A549 (cell line): ENCODE data around the gene L3MBTL4.

Experiments used
- CBX8 ChIP-seq: fragments of 200-600 bp; sonication (generic); IDR thresholded peaks from 2 replicates; pipeline ENCODE4 v1.6.1; 2016
- EP300 ChIP-seq, 2 experiments: fragments of >200 bp; sonication (Bioruptor Twin); formaldehyde crosslinking; IDR thresholded peaks; 2 replicates in 1 of 2; 3 replicates in 1 of 2; pipeline ENCODE4 v1.6.1; 2016 to 2017
- ESRRA ChIP-seq: fragments of 150-350 bp; IDR thresholded peaks from 2 replicates; pipeline ENCODE4 v1.6.1; 2014; ENCODE audit warnings: mild to moderate bottlenecking, low read length, borderline replicate concordance
- RAD21 ChIP-seq, 2 experiments: fragments of >200 bp in 1 of 2; sonication (Bioruptor Twin) in 1 of 2; formaldehyde crosslinking in 1 of 2; IDR thresholded peaks in 1 of 2; conservative IDR thresholded peaks in 1 of 2; 2 replicates in 1 of 2; 3 replicates in 1 of 2; pipeline ENCODE4 v1.6.1; 2012 to 2018; ENCODE audit warnings: inconsistent platforms in 1 of 2
- TF ChIP-seq, protein P1 (sequence below): fragments of >200 bp; sonication (Bioruptor Twin); formaldehyde crosslinking; IDR thresholded peaks from 3 replicates; pipeline ENCODE4 v1.5.1; 2016

DNA sequence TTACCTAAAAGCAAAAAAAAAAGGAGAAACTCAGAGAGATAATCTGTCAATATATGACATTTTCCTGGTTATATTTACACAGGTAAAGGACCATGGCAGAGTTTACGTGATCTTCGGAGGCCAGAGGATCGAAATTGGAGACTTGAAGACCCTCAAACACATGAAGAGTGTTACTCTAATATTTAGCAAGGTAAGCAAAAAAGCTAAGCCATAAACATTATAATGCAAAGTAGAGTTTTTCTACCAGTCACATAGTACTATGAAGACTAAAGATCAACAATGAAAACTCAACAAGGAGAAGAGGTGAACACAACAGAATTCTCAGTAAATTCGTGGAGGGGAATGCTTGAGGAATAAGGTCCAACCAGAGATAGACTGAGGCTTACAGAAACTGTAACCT lies 78.5 kb downstream of the L3MBTL4 start:
- TF ChIP-seq, protein P1, sequence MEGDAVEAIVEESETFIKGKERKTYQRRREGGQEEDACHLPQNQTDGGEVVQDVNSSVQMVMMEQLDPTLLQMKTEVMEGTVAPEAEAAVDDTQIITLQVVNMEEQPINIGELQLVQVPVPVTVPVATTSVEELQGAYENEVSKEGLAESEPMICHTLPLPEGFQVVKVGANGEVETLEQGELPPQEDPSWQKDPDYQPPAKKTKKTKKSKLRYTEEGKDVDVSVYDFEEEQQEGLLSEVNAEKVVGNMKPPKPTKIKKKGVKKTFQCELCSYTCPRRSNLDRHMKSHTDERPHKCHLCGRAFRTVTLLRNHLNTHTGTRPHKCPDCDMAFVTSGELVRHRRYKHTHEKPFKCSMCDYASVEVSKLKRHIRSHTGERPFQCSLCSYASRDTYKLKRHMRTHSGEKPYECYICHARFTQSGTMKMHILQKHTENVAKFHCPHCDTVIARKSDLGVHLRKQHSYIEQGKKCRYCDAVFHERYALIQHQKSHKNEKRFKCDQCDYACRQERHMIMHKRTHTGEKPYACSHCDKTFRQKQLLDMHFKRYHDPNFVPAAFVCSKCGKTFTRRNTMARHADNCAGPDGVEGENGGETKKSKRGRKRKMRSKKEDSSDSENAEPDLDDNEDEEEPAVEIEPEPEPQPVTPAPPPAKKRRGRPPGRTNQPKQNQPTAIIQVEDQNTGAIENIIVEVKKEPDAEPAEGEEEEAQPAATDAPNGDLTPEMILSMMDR = no peak
- TF ChIP-seq CBX8 = no peak
- TF ChIP-seq RAD21 (conservative IDR thresholded peaks at IDR 0.05 in 1 of 2, IDR thresholded peaks at IDR 0.05 in 1 of 2) = no peak
- TF ChIP-seq ESRRA = no peak
- no peak for TF ChIP-seq EP300 (IDR thresholded peaks at IDR 0.05)
